C4-2B (cell line): Measurements from ENCODE around the gene INMT.
A peak's percentile ranks its signal among the peaks of the same experiment; 100 is the strongest.

Experiments
- H3K27ac ChIP-seq: fragments of 450-650 bp; 2 replicates; pipeline ENCODE4 v1.5.1; 2017
- ZFX ChIP-seq: fragments of 450-650 bp; IDR thresholded peaks from 2 replicates; pipeline ENCODE4 v1.6.1; 2017
- TF ChIP-seq, protein P1 (sequence below): fragments of 450-650 bp; conservative IDR thresholded peaks from 2 replicates; pipeline ENCODE4 v1.5.1; 2017; ENCODE audit warnings: mild to moderate bottlenecking

The INMT gene

DNA sequence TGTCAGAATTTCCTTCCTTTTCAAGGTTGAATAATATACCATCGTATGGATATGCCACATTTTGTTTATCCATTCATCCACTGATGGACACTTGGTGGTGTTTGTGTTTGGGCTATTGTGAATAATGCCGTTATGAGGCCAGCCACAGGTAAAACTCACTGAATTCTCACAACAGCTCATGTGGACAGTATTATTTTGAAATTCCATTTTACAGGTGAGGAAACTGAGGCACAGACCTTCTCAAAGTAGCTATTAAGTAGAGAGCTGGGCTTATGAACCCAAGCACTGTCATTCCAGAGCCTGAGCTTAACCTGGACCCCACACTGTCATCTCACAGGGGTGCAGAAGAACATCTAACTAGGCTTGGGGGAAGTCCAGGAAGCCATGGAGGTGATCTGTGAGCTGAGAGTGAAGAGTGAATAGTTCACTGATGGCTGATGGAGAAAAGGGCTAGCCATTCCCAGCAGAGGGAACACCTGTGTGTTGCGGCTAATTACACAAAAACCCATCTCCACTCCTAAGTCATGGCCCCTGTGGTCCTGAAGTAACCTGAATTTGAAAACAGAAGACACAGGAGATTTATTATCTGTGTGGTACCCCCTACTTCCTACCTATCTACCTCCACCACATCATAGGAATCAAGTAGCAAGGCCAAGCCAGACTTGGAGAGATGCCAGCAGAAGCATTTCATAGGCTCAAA is 8.7 kb downstream of the INMT start:
- no peak overlapping the region for H3K27ac ChIP-seq
- no peak for TF ChIP-seq ZFX

DNA sequence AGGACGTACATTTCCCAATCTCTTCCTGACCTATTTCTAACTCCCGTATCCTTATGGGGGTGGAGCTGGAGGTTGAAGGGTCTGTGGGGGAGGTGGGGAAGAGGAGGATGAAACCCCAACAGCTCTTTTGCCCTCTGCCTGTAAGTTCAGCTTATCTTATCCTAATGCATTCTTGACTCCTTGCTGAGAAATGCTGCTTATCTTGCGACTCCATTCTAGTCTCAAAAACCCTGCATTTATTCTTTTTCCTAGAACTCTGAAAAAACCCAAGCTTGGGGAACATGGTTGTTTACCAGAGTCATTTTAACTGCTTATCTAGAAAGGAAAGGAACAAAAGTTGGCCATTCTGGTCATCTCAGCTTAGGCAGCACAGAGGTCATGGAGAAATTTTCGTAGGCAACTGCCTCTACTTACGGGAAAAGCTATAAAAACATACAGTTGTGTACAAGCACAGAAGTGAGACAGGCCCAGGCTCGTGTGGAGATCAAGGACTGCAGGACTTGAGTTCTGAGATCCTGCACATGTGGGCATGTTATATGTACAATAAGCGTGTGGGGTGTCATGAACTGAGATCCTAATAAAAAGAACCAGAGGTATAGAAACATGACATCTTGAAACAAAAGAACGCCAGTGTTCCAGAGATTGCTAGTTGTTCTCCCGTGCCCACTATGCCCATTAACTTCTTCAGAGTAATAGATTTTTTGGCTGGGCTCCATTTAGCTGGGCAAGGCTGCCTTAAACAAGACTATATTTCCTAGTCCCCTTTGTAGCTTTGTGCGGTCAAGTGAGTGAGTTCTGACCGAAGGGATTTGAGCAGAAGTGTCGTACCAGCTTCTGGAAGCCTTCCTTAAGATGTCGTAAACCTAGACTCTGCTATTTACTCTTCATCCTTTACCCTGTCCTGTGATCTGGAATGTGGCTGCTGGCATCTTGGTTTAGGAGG is 9.6 kb downstream of the INMT start:
- no peak for TF ChIP-seq ZFX
- TF ChIP-seq, protein P1, sequence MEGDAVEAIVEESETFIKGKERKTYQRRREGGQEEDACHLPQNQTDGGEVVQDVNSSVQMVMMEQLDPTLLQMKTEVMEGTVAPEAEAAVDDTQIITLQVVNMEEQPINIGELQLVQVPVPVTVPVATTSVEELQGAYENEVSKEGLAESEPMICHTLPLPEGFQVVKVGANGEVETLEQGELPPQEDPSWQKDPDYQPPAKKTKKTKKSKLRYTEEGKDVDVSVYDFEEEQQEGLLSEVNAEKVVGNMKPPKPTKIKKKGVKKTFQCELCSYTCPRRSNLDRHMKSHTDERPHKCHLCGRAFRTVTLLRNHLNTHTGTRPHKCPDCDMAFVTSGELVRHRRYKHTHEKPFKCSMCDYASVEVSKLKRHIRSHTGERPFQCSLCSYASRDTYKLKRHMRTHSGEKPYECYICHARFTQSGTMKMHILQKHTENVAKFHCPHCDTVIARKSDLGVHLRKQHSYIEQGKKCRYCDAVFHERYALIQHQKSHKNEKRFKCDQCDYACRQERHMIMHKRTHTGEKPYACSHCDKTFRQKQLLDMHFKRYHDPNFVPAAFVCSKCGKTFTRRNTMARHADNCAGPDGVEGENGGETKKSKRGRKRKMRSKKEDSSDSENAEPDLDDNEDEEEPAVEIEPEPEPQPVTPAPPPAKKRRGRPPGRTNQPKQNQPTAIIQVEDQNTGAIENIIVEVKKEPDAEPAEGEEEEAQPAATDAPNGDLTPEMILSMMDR = no peak
- no peak overlapping the region for H3K27ac ChIP-seq

DNA sequence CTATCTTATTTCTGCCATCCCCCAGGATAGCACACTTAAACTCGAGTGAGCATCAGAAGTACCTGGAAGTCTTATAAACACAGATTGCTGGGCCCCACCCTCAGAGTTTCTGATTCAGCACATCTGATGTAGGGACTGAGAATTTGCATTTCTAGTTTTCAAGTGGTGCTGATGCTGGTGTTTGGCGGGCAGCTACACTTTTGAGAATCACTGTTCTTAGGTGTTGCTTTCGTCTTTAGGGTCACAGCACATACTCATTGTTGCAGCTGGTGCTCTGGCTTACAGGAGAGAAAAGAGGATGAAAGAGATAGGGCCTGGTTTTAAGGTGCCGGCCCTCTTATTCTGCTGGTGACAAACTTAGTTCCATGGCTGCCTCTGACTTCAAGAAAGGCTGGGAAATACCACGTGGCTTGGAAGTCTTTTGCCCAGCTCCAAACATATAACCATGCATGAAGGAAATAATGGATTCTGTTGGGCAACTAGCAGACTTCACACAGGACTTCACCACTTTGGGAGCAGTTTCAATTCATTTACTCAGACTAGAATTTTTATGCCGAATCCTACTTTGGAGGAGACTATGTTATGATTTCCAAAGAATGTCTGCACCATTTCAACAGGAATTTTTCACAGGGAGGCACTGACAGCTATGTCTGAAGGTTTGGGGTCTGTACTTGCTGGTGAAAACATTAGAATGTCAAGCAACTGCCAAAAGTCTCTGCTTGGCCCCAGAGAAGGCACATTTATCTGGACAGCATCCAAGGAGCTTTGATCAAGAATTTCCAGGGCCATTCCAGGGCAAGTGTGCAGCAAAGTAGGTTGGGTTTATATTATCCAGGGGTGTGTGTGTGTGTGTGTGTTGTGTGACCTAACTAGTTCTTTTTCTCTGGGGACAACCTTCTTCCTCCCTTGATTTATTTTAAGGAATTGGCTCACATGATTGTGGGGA is 12.4 kb downstream of the INMT start:
- H3K27ac ChIP-seq = no peak overlapping the region
- TF ChIP-seq, protein P1 = no peak

DNA sequence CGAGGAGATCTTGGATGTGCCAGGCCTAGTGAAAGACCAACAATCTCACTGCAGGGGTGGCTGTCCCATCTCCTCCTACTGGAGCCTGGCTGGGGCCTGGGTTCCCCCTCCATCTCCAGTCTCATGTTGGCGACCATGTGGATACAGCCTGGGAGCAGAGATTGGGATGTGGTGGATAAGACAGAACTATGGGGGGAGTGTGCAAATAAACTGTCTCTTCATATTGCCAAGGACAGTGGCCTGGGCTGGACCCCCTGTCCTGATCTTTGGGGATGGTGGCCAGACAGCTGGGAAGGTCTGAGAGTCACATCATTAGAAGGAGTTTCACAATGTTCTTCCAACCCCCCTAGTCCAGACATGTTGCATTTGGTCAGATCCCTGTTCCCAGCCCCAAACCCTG is 13.5 kb downstream of the INMT start:
- TF ChIP-seq, protein P1 = no peak
- no peak for TF ChIP-seq ZFX
- H3K27ac ChIP-seq = no peak overlapping the region

DNA sequence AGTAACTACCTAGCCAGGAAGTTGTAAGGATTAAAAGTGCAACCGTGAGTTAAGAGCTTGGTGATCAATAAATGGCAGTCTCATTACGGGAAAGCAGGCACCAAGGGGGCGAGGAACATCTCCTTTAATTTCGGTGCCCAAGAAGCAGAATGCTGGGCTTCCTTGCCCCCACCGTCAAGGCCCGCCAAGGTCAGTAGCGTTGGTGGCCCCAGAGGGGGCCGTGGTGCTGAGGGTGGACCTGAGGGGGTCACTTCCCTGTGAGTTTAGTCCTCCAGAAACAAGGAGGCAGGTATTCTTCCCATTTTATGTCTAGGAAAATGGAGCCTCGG is 18.9 kb downstream of the INMT start:
- TF ChIP-seq, protein P1 = no peak
- no peak for TF ChIP-seq ZFX
- peak overlapping the region; percentile 78 for H3K27ac ChIP-seq

DNA sequence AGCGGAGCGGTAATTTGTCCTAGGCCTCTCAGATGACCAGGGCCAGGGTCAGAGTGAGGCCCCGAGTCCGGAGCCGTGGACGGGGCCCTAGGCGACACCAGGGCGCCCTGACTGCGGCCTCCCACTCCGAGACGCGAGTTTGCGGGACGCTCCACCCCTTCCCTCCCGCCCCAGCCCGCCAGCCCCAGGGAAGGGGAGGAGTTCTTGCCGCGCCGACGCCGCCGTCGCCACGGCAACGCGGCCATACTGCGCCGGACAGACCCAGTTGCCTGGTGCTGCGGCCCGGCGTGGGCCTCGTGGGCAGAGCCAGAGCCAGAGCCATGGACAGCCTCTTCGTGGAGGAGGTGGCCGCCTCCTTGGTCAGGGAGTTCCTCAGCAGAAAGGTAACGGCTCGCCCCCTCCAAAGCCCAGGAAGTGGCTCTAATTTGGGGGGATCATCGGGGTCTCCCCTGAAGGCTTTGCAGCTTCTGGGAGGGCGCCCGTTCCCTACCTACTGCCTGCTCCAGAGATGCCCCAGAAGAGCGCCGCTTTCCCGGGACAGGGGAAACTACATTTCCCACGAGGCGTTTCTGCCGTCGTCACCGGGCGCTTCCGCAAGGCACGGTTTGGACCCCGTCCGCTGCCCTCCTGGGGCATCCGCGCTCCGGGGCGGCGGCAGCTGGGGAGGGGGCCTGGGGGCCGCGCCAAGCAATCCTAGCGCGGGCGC is 19.4 kb downstream of the INMT start, which contains the start of gene MINDY4:
Gene MINDY4, plus strand, starts transcription at position 244 of the 706 bp plus-strand sequence. Its CDS starts 77 bp downstream, at position 321.
- TF ChIP-seq ZFX = peak; percentile 46; the same call in 1 of the 2 replicates
- TF ChIP-seq, protein P1 = no peak
- H3K27ac ChIP-seq = peak within 1 kb of the TSS; percentile 78

DNA sequence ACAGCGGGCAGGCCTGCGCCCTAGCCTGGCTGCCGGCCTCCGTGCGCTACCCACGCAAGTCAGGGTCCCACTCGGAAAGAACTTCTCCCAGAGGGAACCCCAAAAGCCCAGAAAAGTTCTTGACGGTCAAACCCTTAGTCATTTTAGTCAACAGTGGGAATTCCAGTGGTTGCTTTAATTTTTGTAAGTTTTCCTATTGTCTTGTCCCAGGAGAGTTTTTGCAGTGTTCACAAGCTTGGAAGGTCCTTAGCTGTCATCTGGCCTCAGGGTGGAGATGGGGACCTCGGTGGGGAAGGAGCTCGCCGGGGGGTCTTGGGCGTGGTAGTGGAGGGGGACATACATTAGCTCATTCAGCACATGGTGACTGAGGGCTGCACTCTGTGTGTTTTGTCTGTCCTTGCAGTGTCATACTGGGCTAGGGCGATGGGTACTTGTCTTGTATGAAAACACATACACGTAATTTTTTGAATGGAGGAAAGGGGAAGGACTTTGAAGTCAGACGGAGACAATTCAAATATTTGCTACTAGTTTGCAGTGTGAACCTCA is 20.0 kb downstream of the INMT start:
- H3K27ac ChIP-seq = peak overlapping the region; percentile 78

More for the DNA sequence above, 20.0 kb downstream of the INMT start:
- TF ChIP-seq, protein P1 = no peak
- TF ChIP-seq ZFX = no peak
